Measurements from ENCODE around the gene BRINP3. TPM values are rescaled to one million over a fixed set of nuclear protein-coding genes. Genes with fewer than 3 reads are reported as not detected.

BRINP3 gene
- total and polyA plus RNA-seq, 2 donors (not counting 3 experiments of a cell fraction or from before 2014, with no cell fraction given): not detected

- BruUV-seq (replicated peaks): no TSS peak
- FAIRE-seq: no peak
- Histone ChIP-seq H3K4me2 (ENCODE audit: insufficient read depth, low read length) (no peak overlapping the region), H3K79me2 (ENCODE audit: control insufficient read depth, insufficient read depth, low read length) (no peaks in the 10 kb centered on the region), H3K4me1 (ENCODE audit: control insufficient read depth, extremely low read depth, insufficient read depth, low read length) (no peaks in the 10 kb centered on the region), H3K9ac (replicated peaks; ENCODE audit: extremely low read depth, insufficient read depth, low read length) (no peak overlapping the region), H3K27me3 (ENCODE audit: control insufficient read depth in 2 of 2, insufficient read depth in 2 of 2, low read length in 2 of 2) (no peaks in the 10 kb centered on the region), H3K36me3 (ENCODE audit: control insufficient read depth in 2 of 2, extremely low read depth in 1 of 2, insufficient read depth in 2 of 2, low read length in 2 of 2) (no peaks in the 10 kb centered on the region), H3K4me3 (replicated peaks in 1 of 3; ENCODE audit: insufficient read depth in 1 of 3, low read depth in 1 of 3, low read length in 3 of 3) (no peak overlapping the region), H2AFZ (ENCODE audit: low read depth, low read length) (no peak overlapping the region), H3K27ac (ENCODE audit: insufficient read depth, low read depth, low read length) (no peak overlapping the region), H4K20me1 (replicated peaks; ENCODE audit: control insufficient read depth, extremely low read depth, insufficient read depth, low read length) (no peaks in the 10 kb centered on the region), H3K9me3 (replicated peaks; ENCODE audit: control insufficient read depth, insufficient read depth, low read length) (no peaks in the 10 kb centered on the region), H3K9me1 (replicated peaks; ENCODE audit: control insufficient read depth, extremely low read depth, insufficient read depth, low read length) (no peaks in the 10 kb centered on the region)
- POLR2A ChIA-PET: no interaction called here
- dilution Hi-C loops (cut with MboI; ENCODE audit: extremely low pct_ligation_motif_present, low sequenced_read_pairs) (no loop called here), intact Hi-C loops (cut with micrococcal nuclease) (no loop called here)
- CTCF ChIA-PET: no interaction called here
- DNase-seq (ENCODE audit: low read depth, low spot score): no peak
- TF ChIP-seq POLR2AphosphoS5 (IDR thresholded peaks at IDR 0.05; ENCODE audit: insufficient read depth, low read depth, low read length): no peak
- no peak for TF ChIP-seq POLR2A (IDR thresholded peaks at IDR 0.05; ENCODE audit: low read depth, low read length)
- no peak for TF ChIP-seq FOS (IDR thresholded peaks at IDR 0.05; ENCODE audit: borderline replicate concordance, insufficient read depth, low read length)
- TF ChIP-seq EZH2 (IDR thresholded peaks at IDR 0.05; ENCODE audit: borderline replicate concordance, low read depth, low read length, severe bottlenecking): no peak
- TF ChIP-seq JUN (IDR thresholded peaks at IDR 0.05; ENCODE audit: borderline replicate concordance, insufficient read depth, insufficient read length, low read depth): no peak
- no peak for TF ChIP-seq MYC (IDR thresholded peaks at IDR 0.05; ENCODE audit: low read depth, low read length)
- TF ChIP-seq GATA2 (IDR thresholded peaks at IDR 0.05; ENCODE audit: insufficient read depth, insufficient read length, low read depth, low read length): no peak
- TF ChIP-seq MAX (IDR thresholded peaks at IDR 0.05; ENCODE audit: insufficient read depth, insufficient read length): no peak
Observed at GRCh38 chr1:190365283-190365682, 112.4 kb downstream of the BRINP3 start.

GRCh38 chr1:190353538-190354101 lies 124.0 kb downstream of the BRINP3 start:
- H3K79me2 ChIP-seq (ENCODE audit: control insufficient read depth, insufficient read depth, low read length): no peaks in the 10 kb centered on the region
- H3K4me3 ChIP-seq (replicated peaks in 1 of 3; ENCODE audit: insufficient read depth in 1 of 3, low read depth in 1 of 3, low read length in 3 of 3): no peak overlapping the region
- no TSS peak for BruUV-seq (replicated peaks)
- TF ChIP-seq CTCF (IDR thresholded peaks at IDR 0.05; ENCODE audit: extremely low read depth in 1 of 2, insufficient read depth in 1 of 2, low read depth in 1 of 2, low read length in 2 of 2) (no peak), FOS (IDR thresholded peaks at IDR 0.05; ENCODE audit: borderline replicate concordance, insufficient read depth, low read length) (peak; percentile 13)
- no peaks in the 10 kb centered on the region for H3K9me1 ChIP-seq (replicated peaks; ENCODE audit: control insufficient read depth, extremely low read depth, insufficient read depth, low read length)
- no peak overlapping the region for H3K27ac ChIP-seq (ENCODE audit: insufficient read depth, low read depth, low read length)
- H3K36me3 ChIP-seq (ENCODE audit: control insufficient read depth in 2 of 2, extremely low read depth in 1 of 2, insufficient read depth in 2 of 2, low read length in 2 of 2): no peaks in the 10 kb centered on the region
- H4K20me1 ChIP-seq (replicated peaks; ENCODE audit: control insufficient read depth, extremely low read depth, insufficient read depth, low read length): no peaks in the 10 kb centered on the region
- H2AFZ ChIP-seq (ENCODE audit: low read depth, low read length): no peak overlapping the region
- ChIA-PET CTCF (interaction anchor here (0.8 to 2.2 kb wide), 2 partner anchors 9 to 18 kb away, joined by 3 to 4 read pairs; no protein-coding TSS in a partner anchor), POLR2A (no interaction called here)
- dilution Hi-C loops (cut with MboI; ENCODE audit: extremely low pct_ligation_motif_present, low sequenced_read_pairs) (no loop called here), intact Hi-C loops (cut with micrococcal nuclease) (no loop called here)
- DNase-seq (ENCODE audit: low read depth, low spot score): no peak
- H3K9me3 ChIP-seq (replicated peaks; ENCODE audit: control insufficient read depth, insufficient read depth, low read length): no peaks in the 10 kb centered on the region
- no peak overlapping the region for H3K4me2 ChIP-seq (ENCODE audit: insufficient read depth, low read length)
- H3K9ac ChIP-seq (replicated peaks; ENCODE audit: extremely low read depth, insufficient read depth, low read length): no peak overlapping the region
- FAIRE-seq: no peak
- no peaks in the 10 kb centered on the region for H3K4me1 ChIP-seq (ENCODE audit: control insufficient read depth, extremely low read depth, insufficient read depth, low read length)
- H3K27me3 ChIP-seq (ENCODE audit: control insufficient read depth in 2 of 2, insufficient read depth in 2 of 2, low read length in 2 of 2): no peaks in the 10 kb centered on the region

Data from endothelial cell of umbilical vein (primary cell).